ENCODE data around the gene AGR2. TPM values are rescaled to one million over a fixed set of nuclear protein-coding genes. Genes with fewer than 3 reads are reported as not detected.
"Not testable (repeated sequence)": the region's sequence is repeated elsewhere in the genome, so short reads cannot be mapped to it uniquely, and the experiment has no call there.

Gene AGR2
- total RNA-seq, 4 donors from 2014 or later, result 16.7 TPM; not detected in 3

DNA sequence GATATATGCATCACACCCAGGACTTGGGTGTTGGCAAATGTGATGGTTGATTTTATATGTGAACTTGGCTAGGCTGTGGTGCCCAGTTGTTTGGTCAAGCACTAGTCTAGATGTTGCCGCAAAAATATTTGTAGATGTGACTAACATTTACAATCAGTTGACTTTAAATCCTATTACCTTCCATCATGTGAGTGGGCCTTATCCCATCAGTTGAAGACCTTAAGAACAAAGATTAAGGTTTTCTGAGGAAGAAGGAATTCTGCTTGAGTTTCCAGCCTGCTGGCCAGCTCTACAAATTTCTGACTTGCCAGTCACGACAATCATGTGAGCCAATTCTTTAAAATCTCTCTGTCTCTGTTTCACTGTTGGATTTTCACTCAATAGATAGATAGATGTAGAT is 30.9 kb downstream of the AGR2 start:
- intact Hi-C loops (cut with DNase I; ENCODE audit: low total_unique reads), result no loop called here
- H3K4me1 ChIP-seq, result no peaks in the 10 kb centered on the region

DNA sequence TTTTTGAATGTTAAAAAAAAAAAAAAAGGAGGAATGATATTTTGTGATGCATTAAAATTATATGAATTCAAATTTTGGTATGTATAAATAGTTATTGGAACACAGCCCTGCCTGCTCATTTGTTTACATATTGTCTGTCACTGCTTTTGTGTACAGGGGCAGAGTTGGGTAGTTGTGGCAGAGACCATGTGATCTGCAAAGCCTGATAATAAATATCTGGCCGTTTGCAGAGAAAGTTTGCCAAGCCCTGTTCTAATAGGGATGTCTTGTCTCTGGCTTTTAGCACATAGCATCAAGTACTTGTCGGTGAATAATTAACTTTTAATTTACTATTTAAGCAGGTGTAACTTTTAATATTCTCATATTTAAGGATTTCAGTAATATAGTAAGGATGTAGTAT is 31.5 kb downstream of the AGR2 start:
- Histone ChIP-seq H3K4me3 (no peak overlapping the region), H3K27me3 (no peaks in the 10 kb centered on the region), H3K9me3 (no peaks in the 10 kb centered on the region), H3K27ac (no peak overlapping the region), H3K4me1 (no peaks in the 10 kb centered on the region), H3K36me3 (no peaks in the 10 kb centered on the region)
- DNase-seq, result no peak
- intact Hi-C loops (cut with DNase I; ENCODE audit: low total_unique reads), result no loop called here
- TF ChIP-seq, protein P1, sequence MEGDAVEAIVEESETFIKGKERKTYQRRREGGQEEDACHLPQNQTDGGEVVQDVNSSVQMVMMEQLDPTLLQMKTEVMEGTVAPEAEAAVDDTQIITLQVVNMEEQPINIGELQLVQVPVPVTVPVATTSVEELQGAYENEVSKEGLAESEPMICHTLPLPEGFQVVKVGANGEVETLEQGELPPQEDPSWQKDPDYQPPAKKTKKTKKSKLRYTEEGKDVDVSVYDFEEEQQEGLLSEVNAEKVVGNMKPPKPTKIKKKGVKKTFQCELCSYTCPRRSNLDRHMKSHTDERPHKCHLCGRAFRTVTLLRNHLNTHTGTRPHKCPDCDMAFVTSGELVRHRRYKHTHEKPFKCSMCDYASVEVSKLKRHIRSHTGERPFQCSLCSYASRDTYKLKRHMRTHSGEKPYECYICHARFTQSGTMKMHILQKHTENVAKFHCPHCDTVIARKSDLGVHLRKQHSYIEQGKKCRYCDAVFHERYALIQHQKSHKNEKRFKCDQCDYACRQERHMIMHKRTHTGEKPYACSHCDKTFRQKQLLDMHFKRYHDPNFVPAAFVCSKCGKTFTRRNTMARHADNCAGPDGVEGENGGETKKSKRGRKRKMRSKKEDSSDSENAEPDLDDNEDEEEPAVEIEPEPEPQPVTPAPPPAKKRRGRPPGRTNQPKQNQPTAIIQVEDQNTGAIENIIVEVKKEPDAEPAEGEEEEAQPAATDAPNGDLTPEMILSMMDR (IDR thresholded peaks at IDR 0.05), result no peak
- TF ChIP-seq POLR2A (IDR thresholded peaks at IDR 0.05), result no peak

More for the DNA sequence above, 30.9 kb downstream of the AGR2 start:
- no peak overlapping the region for H3K27ac ChIP-seq
- DNase-seq, result no peak
- TF ChIP-seq POLR2A (IDR thresholded peaks at IDR 0.05), result no peak
- TF ChIP-seq, protein P1 (IDR thresholded peaks at IDR 0.05), result no peak
- no peak overlapping the region for H3K4me3 ChIP-seq
- no peaks in the 10 kb centered on the region for H3K27me3 ChIP-seq
- H3K9me3 ChIP-seq, result no peaks in the 10 kb centered on the region
- no peaks in the 10 kb centered on the region for H3K36me3 ChIP-seq

DNA sequence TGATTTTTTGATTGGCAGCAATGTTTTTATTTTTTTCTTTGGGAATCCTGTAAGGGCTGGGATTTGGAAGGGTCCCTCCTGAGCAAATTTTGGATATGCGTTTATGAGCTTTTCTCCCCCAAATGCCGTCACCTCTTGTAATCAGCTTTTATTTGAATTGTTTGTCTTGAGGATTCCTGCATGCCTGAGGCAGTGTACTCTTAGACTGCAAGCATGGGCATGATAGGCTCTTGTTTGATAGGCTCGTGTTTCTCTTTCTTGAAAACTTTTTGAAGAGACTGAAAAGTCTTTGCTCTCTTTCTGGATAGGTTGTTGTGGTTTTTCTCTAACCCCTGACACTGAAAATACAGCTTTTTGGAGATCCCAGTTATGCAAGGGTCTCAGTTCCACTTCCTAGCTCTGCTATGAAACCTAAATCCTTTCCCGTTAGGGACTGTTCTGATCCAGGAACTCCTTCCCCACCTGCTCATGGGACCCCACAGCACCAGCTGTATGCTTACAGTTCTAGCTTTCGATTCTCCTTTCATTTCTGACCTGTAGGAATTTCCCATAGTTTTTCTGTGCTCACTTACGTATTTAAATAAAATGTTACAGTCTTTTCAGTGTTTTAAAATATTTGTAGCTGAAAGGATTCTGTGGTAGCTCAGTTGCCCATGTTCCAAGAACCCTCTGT is 34.0 kb downstream of the AGR2 start:
- H3K4me1 ChIP-seq, result no peaks in the 10 kb centered on the region
- no peaks in the 10 kb centered on the region for H3K9me3 ChIP-seq
- no peak for TF ChIP-seq POLR2A (IDR thresholded peaks at IDR 0.05)
- TF ChIP-seq, protein P1 (IDR thresholded peaks at IDR 0.05), result no peak
- H3K36me3 ChIP-seq, result no peaks in the 10 kb centered on the region
- no peak for DNase-seq
- H3K4me3 ChIP-seq, result no peak overlapping the region
- H3K27me3 ChIP-seq, result no peaks in the 10 kb centered on the region
- intact Hi-C loops (cut with DNase I; ENCODE audit: low total_unique reads), result no loop called here
- no peak overlapping the region for H3K27ac ChIP-seq

DNA sequence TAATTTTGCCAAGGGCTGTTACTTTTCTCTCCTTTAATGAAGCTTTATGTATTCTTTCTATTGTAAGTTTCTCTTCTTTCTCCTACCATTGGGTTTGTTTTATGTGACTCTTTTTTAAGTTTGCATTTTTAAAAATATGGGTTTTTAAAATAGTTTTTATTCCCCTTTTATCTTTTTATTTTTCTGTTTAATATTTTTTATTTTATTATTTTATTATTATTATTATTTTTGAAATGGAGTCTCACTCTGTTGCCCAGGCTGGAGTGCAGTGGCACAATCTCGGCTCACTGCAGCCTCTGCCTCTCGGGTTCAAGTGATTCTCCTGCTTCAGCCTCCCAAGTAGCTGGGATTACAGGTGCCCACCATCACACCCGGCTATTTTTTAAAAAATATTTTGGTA is 34.8 kb downstream of the AGR2 start:
- H3K36me3 ChIP-seq; H3K9me3 ChIP-seq; DNase-seq; intact Hi-C loops (cut with DNase I; ENCODE audit: low total_unique reads); H3K4me1 ChIP-seq; H3K27ac ChIP-seq; H3K27me3 ChIP-seq; H3K4me3 ChIP-seq: not testable (repeated sequence)

DNA sequence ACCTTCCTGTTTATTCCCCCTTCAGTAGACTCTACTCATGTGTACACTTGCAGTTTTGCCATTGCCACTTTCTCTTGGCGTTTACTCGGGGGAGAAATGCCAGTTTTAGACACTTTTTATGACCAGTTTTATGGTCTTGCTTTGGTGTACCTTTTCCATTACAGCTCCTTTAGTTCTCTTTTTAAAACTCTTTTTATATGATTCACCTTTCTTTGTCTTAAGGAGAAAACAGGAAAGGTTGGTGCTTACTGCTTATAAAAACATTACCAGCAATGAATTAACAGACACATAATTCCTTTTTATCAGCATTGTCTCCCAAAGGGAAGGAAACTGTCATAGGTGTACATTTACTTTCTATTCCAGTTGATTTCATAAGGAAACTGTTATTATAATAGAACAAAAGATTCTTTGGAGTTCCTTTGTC is 39.4 kb downstream of the AGR2 start:
- H3K4me1 ChIP-seq, result no peaks in the 10 kb centered on the region
- intact Hi-C loops (cut with DNase I; ENCODE audit: low total_unique reads), result no loop called here
- H3K9me3 ChIP-seq, result no peaks in the 10 kb centered on the region
- H3K27me3 ChIP-seq, result no peaks in the 10 kb centered on the region
- H3K27ac ChIP-seq, result peak overlapping the region; percentile 33 to 52
- no peaks in the 10 kb centered on the region for H3K36me3 ChIP-seq
- DNase-seq, result no peak
- no peak overlapping the region for H3K4me3 ChIP-seq
- TF ChIP-seq, protein P1 (IDR thresholded peaks at IDR 0.05), result no peak
- TF ChIP-seq POLR2A (IDR thresholded peaks at IDR 0.05), result no peak

DNA sequence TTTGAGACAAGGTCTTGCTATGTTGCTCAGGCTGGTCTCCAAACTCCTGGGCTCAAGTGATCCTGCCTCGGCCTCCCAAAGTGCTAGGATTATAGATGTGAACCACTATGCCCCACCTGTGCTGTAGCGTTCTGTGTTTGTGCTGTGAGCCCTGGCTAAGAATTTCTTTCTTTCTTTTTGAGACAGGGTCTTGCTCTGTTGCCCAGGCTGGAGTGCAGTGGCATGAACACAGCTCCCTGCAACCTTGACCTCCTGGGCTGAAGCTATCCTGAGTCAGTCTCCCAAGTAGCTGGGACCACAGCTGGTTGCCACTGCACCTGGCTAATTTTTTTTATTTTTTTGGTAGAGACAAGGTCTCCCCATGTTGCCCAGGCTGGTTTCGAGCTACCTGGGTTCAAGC is 39.9 kb downstream of the AGR2 start:
- TF ChIP-seq, protein P1 (IDR thresholded peaks at IDR 0.05), result no peak
- TF ChIP-seq POLR2A (IDR thresholded peaks at IDR 0.05), result no peak
- no peaks in the 10 kb centered on the region for H3K36me3 ChIP-seq
- H3K9me3 ChIP-seq, result no peaks in the 10 kb centered on the region
- DNase-seq, result no peak
- no peak overlapping the region for H3K4me3 ChIP-seq
- no peaks in the 10 kb centered on the region for H3K27me3 ChIP-seq
- intact Hi-C loops (cut with DNase I; ENCODE audit: low total_unique reads), result no loop called here
- H3K4me1 ChIP-seq, result no peaks in the 10 kb centered on the region
- H3K27ac ChIP-seq, result peak overlapping the region; percentile 24 to 33

Measured in uterus (tissue), 4 donors.